Measurements from ENCODE around the gene PTDSS2.

Gene PTDSS2

GRCh38 chr11:454043-454442 lies 4.0 kb downstream of the PTDSS2 start:
- Histone ChIP-seq H3K36me3 (ENCODE audit: insufficient read depth) (no peaks in the 10 kb centered on the region), H3K4me1 (ENCODE audit: low read depth, poor library complexity, severe bottlenecking) (peaks cover 13% of the 10 kb centered on the region), H3K4me3 (IDR thresholded peaks at IDR 0.05; ENCODE audit: insufficient read depth, low read depth, low read length) (no peak overlapping the region), H4K20me1 (ENCODE audit: insufficient read depth) (no peaks in the 10 kb centered on the region), H3K27me3 (ENCODE audit: insufficient read depth, low read depth) (no peaks in the 10 kb centered on the region), H3K79me2 (ENCODE audit: insufficient read depth, low read depth) (no peaks in the 10 kb centered on the region), H3K27ac (no peak overlapping the region), H3K9ac (no peak overlapping the region), H2AFZ (ENCODE audit: low read depth) (no peak overlapping the region), H3K4me2 (no peak overlapping the region)
- no peak for TF ChIP-seq CTCF (conservative IDR thresholded peaks at IDR 0.05; ENCODE audit: low read depth, low read length)

GRCh38 chr11:454801-455565 lies 4.9 kb downstream of the PTDSS2 start:
- no peaks in the 10 kb centered on the region for H3K36me3 ChIP-seq (ENCODE audit: insufficient read depth)
- H3K79me2 ChIP-seq (ENCODE audit: insufficient read depth, low read depth): no peaks in the 10 kb centered on the region

DNA sequence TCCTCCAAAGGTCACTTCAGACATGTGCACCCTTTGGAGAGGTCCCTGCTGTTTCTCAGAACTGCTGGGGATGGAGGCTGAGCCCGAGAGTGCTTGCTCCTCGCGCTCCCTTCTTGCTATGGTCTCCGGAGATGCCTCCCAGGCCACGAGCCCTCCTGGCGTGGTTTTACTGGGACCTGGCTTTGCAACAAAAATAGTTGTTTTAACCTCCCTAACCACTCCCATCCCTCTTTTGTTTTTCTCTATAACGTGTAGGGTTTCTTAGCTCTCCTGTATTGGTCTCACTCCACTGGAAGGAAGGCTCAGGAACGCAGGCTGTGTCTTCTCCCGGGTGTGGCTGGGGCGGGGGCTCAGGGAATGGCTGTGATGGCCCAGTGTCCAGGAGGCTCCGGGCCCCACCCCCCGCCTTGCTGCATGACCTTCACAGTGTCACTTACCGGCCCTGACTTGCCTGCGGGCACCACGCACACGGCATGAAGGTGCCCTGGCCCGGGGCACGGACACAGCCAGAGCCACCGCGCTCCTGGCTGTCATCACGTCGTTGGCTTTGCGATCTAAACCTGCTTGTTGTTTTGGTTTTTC lies 5.6 kb downstream of the PTDSS2 start:
- Histone ChIP-seq H3K27me3 (ENCODE audit: insufficient read depth, low read depth) (no peaks in the 10 kb centered on the region), H3K4me2 (no peak overlapping the region), H4K20me1 (ENCODE audit: insufficient read depth) (no peaks in the 10 kb centered on the region), H2AFZ (ENCODE audit: low read depth) (no peak overlapping the region), H3K9ac (no peak overlapping the region), H3K36me3 (ENCODE audit: insufficient read depth) (no peaks in the 10 kb centered on the region), H3K4me3 (IDR thresholded peaks at IDR 0.05; ENCODE audit: insufficient read depth, low read depth, low read length) (no peak overlapping the region), H3K4me1 (ENCODE audit: low read depth, poor library complexity, severe bottlenecking) (peaks cover 6% of the 10 kb centered on the region), H3K27ac (no peak overlapping the region), H3K79me2 (ENCODE audit: insufficient read depth, low read depth) (no peaks in the 10 kb centered on the region)
- TF ChIP-seq CTCF (conservative IDR thresholded peaks at IDR 0.05; ENCODE audit: low read depth, low read length): no peak

More at GRCh38 chr11:454801-455565, 4.9 kb downstream of the PTDSS2 start:
- Histone ChIP-seq H3K4me1 (ENCODE audit: low read depth, poor library complexity, severe bottlenecking) (peaks cover 6% of the 10 kb centered on the region), H3K4me3 (IDR thresholded peaks at IDR 0.05; ENCODE audit: insufficient read depth, low read depth, low read length) (no peak overlapping the region), H3K27ac (no peak overlapping the region), H3K9ac (no peak overlapping the region), H2AFZ (ENCODE audit: low read depth) (no peak overlapping the region), H3K4me2 (no peak overlapping the region), H3K27me3 (ENCODE audit: insufficient read depth, low read depth) (no peaks in the 10 kb centered on the region), H4K20me1 (ENCODE audit: insufficient read depth) (no peaks in the 10 kb centered on the region)
- no peak for TF ChIP-seq CTCF (conservative IDR thresholded peaks at IDR 0.05; ENCODE audit: low read depth, low read length)

DNA sequence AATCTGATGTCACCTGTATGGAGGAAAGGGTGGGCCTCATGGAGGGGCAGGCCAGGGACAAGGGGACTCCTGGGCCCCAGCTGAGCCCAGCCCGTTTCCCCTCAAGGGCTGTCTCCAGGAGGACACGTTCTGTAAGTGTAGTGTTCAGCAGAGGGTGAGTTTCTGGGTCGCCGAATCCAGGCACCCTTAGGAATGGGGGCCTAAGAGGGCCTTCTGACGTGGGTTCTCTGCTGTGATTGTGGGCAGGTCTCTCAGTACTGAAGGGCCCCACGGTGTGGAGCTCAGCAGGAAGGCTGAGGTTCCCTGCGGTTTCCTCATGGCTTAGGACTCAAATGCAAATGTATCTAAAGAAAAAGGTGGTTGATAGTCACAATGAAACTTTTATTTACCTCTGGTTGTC lies 6.5 kb downstream of the PTDSS2 start:
- no peaks in the 10 kb centered on the region for H3K27me3 ChIP-seq (ENCODE audit: insufficient read depth, low read depth)
- no peak overlapping the region for H3K9ac ChIP-seq
- H4K20me1 ChIP-seq (ENCODE audit: insufficient read depth): no peaks in the 10 kb centered on the region
- H2AFZ ChIP-seq (ENCODE audit: low read depth): no peak overlapping the region
- H3K4me3 ChIP-seq (IDR thresholded peaks at IDR 0.05; ENCODE audit: insufficient read depth, low read depth, low read length): no peak overlapping the region
- H3K27ac ChIP-seq: no peak overlapping the region
- TF ChIP-seq CTCF (conservative IDR thresholded peaks at IDR 0.05; ENCODE audit: low read depth, low read length): no peak
- no peaks in the 10 kb centered on the region for H3K79me2 ChIP-seq (ENCODE audit: insufficient read depth, low read depth)
- no peak overlapping the region for H3K4me2 ChIP-seq
- H3K4me1 ChIP-seq (ENCODE audit: low read depth, poor library complexity, severe bottlenecking): peaks cover under 1% of the 10 kb centered on the region
- no peaks in the 10 kb centered on the region for H3K36me3 ChIP-seq (ENCODE audit: insufficient read depth)
